NCI-H82 treated with DMSO at 0.1 percent for 48 hours (cell line): Measurements from ENCODE around the gene RAD54L.
A peak's percentile ranks its signal among the peaks of the same experiment; 100 is the strongest.

ENCODE experiments used
- DNase-seq: peaks from one replicate; lab custom pipeline; 2025; ENCODE audit not compliant: unreplicated experiment; lab: John Stamatoyannopoulos, UW

Gene RAD54L

DNA sequence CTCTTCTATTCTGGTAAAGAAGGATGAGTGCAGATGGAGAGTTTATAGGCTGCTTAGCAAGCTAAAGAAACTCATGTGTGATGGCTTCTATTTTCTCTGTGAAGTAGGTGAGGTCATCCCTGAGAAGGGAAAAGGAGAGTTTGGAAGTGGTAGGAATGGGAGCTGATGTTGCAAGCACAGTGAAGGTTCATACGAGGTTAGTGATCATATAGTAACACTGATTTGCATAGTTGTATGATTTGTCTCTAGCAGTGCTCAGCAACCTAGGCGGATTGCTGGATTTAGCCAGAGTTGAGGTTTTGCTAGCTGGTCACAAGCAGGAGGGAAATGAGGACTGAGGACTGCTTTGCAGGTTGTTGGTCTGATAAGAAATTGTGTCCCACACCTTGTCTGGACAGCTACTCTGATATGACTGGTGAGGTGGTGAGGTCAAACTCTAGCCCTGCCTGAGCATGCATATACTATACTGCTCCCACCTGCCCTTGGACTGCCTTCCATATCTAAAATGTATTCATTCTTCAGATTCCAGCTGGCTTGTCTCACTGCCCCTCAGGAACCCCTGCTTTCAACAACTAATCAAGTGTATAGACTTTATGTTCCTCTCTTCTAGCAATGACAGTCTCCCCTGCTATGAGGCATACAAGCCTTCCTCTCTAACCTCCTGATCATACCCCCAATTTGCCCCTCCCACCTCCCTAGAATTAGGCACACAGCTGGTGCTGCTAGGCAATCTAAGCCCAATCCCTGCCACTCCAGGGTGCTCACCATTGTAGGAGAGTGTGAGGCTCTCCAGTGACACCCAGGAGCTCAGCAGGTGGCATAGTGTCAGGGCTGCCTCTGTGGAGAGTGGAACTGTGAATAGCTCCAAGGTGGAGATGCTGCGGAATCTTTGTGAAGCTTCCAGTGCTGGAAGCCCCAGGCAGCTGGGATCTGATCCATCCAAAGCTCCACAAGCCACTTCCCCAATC, 37.3 kb downstream of the RAD54L start:
- DNase-seq: no peak

DNA sequence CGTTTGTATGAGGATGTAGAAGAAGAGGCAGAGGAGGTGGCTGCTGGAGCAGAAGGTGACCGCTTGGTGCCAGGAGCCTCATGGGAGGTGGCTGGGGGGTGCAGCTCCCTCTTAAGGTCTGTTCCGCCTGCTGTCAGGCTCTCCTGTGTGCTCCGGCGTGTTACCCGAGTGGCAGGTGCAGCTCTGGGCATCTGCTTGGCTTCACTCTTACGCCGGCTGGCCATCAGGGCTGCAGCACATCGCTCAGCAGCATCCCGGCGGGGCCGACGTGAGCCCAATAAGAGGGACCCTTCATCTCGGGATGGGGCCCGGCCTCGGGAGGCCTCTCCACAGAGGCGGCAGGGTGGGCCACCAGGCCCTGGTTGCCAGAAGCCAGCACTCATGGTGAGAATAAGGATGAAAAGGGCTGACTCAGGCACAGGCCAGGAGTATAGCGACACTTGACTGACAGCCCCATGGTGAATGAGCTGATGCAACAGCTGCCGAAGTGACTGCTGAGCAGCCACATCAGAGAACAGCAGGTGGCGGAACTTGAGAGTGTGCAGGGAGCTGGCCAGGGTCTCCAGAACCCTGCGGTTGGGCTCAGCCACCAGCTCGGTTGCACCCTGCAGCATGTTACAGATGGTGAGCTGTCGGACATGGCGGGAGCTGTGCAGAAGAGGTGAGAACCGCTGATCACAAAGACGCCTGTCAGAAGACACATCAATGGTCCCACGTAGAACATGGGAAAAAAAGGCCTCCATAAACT, 38.3 kb downstream of the RAD54L start:
- DNase-seq: peak; percentile 63

DNA sequence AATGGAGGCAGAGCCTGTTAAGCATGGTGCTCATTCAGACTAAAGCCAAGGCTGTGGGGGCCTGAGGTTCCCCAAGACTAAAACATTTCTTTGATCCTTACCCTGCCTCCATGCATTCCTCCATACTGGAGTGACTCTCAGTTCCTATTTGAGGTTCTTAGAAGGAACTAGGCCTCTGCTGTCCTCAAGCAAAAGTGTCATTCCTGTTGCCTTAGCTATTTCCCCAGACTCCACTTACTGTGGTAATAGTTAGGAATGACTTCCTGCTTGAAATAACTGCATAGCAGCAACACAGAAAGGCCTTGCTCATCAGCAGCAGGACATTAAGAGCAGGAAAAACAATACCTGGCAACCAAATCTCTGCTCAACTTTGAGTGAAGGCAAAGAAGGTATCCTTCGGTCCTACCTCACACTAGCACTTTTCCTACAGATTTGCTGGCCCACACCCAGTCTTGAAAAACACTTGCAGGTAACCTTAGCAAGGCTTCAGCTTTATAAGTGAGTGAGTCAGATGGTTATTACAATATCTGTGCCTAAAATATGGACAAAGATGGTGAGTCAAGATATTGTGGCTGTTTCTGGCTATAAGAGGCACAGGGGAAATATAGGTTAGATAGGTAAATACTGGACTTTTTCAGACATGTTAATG, 41.0 kb downstream of the RAD54L start:
- no peak for DNase-seq

DNA sequence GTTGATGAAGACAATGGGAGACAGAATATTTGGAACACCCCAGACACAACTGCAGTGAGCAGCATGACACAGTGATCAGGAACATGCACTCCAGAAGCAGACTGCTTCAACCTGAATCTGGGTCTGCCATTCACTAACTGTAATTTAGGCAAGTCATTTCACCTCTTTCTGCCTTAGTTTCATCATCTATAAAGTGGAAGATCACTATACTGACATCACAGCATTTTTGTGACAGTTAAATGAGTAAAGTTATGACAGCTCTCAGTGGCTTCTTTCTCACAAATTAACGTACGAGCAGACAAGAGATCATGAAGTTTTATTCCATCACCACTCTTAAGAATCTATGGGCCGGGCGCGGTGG, 41.6 kb downstream of the RAD54L start:
- DNase-seq: no peak

- DNase-seq: no peak
These were observed 42.4 kb downstream of the RAD54L start for GRCh38 chr1:46289976-46290375.

DNA sequence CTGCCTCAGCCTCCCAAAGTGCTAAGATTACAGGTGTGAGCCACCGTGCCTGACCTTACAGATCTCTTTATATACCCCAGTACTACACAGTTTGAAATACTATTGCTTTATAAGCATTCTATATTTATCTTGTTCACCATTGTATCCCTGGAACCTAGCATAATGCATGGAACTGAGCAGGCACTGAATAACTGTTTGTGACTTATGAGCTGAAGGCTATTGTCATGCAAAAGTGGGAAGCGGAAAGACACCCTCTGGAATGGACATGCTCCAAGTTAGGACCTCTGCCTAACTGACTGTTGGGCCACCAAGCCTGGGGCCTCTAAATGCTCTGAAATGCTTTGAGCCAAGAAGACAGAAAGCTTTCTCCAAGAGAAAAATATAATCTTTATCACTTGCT, 47.7 kb downstream of the RAD54L start:
- DNase-seq: no peak

GRCh38 chr1:46298387-46298786, 50.8 kb downstream of the RAD54L start:
- DNase-seq: no peak

- no peak for DNase-seq
These were observed 53.3 kb downstream of the RAD54L start for GRCh38 chr1:46300673-46301405.

- no peak for DNase-seq
These were observed 53.8 kb downstream of the RAD54L start for GRCh38 chr1:46301406-46301807.

- no peak for DNase-seq
These were observed 54.5 kb downstream of the RAD54L start for GRCh38 chr1:46301808-46302640.

DNA sequence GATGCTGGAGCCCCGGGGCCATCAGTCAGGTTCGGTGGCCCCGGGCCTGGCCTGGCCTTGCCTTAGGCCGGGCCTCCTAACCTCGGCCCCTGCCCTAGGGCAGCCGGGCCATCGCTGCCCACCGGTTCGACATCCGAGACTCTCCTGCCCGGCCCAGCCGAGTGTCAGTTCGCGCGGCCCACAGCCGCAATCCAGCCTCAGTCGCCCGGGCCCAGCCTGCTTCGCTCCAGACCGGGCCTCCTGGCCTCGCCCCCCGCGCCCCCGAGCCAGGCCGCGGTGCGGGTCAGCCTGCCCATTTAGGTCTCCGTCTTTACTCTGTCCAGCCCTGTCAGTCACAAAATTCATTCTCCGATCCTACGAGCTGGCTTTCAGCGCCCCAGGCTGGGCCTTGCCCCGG, 55.1 kb downstream of the RAD54L start:
- DNase-seq: no peak

DNA sequence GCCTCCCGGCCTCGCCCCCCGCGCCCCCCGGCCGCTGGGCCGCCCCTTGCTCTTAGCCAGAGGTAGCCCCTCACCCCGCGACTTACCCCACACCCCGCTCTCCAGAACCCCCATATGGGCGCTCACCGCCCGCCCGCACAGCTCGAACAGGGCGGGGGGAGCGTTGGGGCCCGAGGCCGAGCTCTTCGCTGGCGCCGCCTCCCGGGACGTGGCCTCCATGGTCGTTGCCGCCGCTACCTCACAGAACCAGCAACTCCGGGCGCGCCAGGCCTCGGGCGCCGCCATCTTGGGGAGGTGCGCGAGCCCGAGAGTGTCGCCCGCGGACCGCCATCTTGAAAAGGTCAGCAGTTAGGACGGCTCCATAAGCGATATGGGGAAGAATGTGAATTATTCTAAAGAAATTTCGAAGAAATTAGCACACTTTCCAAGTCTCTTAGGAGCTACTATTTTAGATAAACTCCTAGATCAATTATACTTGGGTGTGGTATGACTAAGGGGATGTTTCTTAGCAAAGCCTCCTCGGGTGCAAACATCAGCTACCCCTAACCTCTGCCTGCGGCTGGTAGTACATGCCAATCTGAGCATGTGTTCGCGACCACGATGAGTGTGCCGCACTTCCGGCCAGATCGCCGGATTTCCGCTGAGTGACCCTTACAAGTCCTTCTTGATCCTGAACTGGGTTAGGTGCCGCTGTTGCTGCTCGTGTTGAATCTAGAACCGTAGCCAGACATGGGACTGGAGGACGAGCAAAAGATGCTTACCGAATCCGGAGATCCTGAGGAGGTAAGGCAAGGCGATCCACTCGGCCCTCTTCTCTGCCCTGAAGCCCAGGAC, 55.7 kb downstream of the RAD54L start, which contains the start of the genes LRRC41 and UQCRH:
TSS of gene LRRC41 (minus strand) at position 579 of the 834 bp plus-strand sequence. CDS start at position 285, 294 bp downstream.
TSS of gene UQCRH (plus strand) at position 661 of the 834 bp plus-strand sequence. CDS start at position 730, 69 bp downstream.
- peak; percentile 91 for DNase-seq

GRCh38 chr1:46303872-46304326, 56.3 kb downstream of the RAD54L start:
- DNase-seq: no peak

DNA sequence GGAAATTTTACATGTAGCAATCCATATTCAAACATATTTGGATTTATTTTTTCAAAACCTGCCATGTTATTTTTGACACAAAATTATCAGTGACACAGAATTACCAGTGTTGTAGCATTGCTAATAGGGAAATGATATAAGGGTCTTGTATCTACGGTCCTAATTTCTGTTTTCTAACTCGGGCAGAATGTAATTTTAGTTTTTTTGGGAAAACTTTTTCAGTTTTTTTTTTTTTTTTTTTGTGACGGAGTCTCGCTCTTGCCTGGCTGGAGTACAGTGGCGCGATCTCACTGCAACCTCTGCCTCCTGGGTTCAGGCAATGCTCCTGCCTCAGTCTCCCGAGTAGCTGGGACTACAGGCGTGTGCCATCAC, 58.6 kb downstream of the RAD54L start:
- DNase-seq: no peak

DNA sequence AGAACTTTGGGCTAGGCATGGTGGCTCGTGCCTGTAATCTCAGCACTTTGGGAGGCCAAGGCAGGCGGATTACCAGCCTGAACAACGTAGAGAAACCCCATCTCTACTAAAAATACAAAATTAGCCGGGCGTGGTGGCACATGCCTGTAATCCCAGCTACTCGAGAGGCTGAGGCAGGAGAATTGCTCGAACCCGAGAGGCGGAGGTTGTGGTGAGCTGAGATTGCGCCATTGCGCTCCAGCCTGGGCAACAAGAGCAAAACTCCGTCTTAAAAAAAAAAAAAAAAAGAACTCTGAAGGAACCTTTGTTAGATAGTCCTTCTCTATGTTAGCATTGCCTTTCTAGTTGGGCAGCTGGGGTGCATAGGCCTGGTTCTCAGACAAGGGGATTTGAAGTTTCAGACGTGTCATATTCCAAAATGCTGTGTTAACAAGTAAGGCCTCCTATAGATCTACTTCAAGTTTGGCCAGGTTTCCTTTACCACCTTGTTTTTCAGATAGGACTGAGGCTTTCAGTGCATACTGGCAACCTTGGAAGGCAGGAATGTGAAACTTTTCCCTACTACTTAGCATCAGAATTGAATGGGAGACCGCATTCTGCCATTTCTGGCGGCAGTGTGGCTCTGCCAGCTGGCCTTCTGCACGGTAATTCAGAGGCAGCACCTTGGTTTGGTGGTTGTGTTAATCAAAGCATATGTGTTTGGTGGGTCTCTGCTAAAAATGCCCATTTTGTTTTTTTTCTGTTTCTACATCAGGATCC, 62.0 kb downstream of the RAD54L start:
- no peak for DNase-seq

DNA sequence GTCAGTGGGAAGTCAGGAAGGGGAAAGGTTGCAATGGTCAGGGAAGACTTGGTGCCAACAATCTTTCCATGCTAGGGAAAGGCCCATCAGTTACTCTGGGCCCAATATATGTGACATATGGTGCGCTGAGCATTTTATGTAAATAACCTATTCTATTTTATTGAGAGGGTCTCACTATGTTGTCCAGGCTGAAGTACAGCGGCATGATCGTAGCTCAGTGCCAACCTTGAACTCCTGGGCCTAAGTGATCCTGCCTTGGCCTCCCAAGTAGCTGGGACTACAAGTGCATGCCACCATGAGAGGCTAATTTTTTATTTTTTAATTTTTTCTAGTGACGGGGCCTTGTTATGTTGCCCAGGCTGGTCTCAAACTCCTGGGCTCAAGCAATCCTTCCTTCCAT, 62.8 kb downstream of the RAD54L start:
- no peak for DNase-seq

- no peak for DNase-seq
These were observed 68.3 kb downstream of the RAD54L start for GRCh38 chr1:46315669-46316403.

GRCh38 chr1:46317323-46317722, 69.8 kb downstream of the RAD54L start:
- no peak for DNase-seq
